HG03457 (cell line): ENCODE measurements around the gene LRRC37A3.
"Not testable (repeated sequence)": the region's sequence is repeated elsewhere in the genome, so short reads cannot be mapped to it uniquely, and the experiment has no call there.

ENCODE experiments used
- ATAC-seq: cut with Tn5 transposase; IDR thresholded peaks from one replicate; pipeline ENCODE4 v1.9.1; 2021; ENCODE audit warnings: moderate number of reproducible peaks; ENCODE audit not compliant: unreplicated experiment

LRRC37A3 gene

DNA sequence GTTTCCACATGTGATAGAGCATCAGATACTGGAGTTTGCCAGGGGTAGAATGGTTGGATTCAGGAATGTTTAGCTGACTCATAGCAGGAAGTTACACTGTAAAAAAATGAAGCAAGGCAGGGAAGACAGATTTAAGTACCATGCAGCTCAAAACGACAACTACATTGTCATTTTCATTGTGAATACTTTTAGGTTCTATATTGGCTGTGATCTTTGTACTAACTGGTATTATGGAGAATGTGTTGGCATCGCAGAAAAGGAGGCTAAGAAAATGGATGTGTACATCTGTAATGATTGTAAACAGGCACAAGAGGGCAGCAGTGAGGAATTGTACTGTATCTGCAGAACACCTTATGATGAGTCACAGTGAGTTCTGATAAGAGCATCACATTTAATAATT, 8.2 kb upstream of the LRRC37A3 start:
- ATAC-seq, result not testable (repeated sequence)

DNA sequence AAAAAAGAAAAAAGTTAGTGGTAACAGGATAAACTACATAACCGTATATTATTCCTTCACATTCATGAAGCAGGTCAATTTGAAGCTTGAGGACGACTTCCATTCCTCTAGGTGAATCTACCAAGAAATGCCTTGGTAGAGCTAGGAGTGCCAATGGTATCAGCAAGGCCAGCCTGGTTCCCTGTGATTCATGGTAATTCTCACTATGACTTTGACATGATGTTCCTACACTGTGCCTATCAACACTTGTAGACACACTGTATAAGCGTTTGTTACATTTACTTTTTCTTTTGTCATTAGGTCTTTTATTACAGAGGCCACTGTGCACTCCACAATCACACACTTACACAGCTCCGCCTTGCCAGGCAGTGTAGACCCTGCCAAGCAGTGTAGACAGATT, 7.2 kb upstream of the LRRC37A3 start:
- not testable (repeated sequence) for ATAC-seq

DNA sequence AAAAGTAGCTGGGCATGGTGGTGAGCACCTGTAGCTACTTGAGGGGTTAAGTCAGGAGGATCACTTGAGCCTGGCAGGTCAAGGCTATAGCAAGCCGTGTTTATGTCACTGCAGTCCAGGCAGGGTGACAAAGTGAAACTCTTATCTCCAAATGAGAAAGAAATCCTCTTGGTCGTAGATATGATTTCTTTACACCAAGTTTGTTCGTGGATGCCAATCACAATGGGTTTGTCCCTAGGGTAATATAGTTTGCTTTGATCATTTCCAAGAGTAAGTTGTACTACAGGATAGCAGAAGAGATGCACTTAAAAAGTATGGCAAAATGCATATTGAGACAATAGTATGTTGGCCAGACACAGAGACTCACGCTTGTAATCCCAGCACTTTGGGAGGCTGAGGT, 6.0 kb upstream of the LRRC37A3 start:
- ATAC-seq, result not testable (repeated sequence)

DNA sequence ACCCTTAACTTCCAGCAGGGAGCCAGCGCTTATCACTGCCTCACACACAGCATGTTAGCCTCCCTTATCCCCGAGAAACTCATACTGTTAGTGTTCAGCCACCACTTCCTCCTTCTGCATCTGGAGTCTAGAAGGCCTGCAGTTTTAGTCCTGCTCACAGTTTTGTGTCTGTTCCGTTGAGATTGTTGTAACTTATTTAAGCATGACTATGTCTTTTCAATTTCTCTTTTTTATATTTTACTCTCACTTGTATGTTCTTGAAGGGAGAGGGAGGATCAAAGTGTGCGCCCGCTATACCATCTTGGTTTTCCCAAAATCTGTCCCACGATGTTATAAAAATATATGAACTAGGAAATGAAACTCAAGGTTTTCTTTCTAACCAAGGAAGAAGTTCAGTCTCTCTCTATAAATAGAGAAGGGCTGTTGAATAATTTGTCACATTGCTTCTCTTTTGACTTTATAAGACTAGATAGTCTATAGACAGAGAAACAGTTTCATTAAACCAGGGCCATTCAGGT, 3.8 kb upstream of the LRRC37A3 start:
- peak; percentile 31 for ATAC-seq

DNA sequence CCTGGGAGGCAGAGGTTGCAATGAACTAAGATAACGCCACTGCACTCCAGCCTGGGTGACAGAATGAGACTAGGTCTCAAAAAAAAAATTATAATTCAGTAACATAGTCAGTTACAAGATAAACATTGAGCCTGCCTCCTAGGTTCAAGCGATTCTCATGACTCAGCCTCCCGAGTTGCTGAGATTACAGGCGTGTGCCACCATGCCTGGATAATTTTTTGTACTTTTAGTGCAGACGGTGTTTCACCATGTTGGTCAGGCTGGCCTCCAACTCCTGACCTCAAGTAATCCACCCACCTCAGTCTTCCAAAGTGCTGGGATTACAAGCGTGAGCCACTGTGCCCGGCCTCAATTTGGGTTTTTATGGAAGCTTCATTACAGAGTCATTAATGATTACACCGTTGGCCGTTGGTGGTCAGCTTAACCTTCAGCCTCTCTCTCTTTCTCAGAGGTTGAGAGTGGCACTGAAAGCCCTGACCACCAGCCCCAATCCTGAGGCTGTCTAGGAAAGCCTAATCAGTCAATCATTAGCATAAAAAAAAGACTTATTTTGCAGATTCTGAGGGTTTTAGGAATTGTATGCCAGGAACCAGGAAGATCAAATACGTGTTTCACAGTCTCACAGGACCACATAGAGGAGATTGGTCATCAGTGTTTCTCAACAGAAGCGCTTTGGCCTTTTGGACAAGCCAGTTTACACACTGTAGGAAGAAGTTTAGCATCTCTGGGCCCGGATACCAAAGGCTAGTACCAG, 1.3 kb upstream of the LRRC37A3 start:
- no peak for ATAC-seq

DNA sequence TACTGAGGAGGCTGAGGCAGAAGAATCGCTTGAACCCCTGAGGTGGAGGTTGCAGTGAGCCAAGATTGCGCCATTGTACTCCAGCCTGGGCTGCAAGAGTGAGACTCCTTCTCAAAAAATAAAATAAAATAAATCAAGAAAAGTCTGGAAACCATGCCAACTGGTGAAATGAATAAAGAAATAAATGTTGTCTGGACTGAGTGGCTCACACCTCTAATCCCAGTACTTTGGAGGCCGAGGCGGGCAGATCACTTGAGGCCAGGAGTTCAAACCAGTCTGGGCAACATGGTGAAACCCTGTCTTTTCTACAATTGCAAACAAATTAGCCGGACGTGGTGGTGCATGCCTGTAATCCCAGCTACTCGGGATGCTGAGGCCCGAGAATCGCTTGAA, 744 bp upstream of the LRRC37A3 start:
- ATAC-seq, result no peak

DNA sequence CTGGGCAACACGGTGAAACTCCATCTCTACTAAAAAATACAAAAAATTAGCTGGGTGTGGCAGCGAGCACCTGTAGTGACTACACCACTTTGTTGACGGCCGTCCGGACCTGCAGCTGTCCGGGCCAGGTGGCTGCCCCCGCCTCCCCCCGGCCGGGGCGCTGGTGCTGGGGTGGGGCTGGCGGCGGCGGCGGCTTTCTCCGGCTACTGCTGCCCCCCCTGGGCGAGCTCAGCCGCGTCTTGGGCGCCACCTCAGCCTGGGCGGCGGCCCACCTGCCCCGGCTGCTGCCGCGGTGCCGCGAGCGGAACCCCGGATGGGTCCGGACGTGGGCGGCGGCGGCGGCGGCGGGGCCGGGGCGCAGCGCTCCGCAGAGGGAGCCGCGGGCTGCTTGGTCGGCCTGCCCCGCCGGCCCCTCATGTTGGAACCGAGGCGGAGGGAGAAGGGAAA, 413 bp downstream of the LRRC37A3 start:
- peak; percentile 42 for ATAC-seq

DNA sequence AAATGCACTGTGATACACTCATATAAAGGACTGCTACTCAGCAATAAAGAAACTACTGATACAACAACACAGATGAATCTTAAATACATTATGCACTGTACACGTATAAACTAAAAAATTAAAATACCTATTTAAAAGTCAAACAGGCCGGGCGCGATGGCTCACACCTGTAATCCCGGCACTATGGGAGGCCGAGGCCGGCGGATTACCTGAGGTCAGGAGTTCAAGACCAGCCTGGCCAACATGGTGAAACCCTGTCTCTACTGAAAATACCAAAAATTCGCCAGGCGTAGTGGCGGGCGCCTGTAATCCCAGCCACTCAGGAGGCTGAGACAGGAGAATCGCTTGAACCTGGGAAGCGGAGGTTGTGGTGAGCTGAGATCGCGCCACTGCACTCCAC, 1.7 kb downstream of the LRRC37A3 start:
- not testable (repeated sequence) for ATAC-seq

DNA sequence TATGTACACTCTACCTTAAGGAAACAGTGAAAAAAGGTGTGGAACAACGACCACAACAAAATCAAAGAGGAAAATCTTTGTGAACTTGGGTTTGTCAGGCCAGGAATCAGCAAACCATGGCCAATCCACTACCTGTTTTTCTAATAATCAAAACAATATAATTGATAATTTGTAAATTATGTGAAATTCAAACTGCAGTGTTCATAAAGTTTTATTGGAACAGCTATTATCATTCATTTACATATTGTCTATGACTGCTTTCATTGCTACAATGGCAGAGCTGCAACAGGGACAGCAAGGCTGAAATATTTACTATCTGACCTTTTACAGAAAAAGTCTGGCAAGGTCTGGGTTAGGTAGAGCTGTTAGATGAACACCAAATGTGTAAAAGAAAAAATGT, 4.0 kb downstream of the LRRC37A3 start:
- not testable (repeated sequence) for ATAC-seq

DNA sequence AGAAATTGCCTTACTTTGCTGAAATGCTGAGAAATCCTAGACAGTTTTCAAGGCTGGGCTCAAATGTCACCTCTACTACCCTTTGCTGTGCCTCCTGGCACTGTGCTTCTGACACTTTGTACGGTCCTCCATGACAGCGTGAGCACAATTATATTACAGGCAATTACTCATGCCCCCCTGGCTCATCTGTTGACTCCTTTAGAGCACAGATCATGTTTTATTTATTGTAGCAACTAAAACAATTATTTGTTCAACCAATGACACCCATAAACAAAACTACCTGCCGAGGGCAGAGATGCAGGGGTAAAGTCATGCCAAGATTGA, 9.1 kb downstream of the LRRC37A3 start:
- not testable (repeated sequence) for ATAC-seq

DNA sequence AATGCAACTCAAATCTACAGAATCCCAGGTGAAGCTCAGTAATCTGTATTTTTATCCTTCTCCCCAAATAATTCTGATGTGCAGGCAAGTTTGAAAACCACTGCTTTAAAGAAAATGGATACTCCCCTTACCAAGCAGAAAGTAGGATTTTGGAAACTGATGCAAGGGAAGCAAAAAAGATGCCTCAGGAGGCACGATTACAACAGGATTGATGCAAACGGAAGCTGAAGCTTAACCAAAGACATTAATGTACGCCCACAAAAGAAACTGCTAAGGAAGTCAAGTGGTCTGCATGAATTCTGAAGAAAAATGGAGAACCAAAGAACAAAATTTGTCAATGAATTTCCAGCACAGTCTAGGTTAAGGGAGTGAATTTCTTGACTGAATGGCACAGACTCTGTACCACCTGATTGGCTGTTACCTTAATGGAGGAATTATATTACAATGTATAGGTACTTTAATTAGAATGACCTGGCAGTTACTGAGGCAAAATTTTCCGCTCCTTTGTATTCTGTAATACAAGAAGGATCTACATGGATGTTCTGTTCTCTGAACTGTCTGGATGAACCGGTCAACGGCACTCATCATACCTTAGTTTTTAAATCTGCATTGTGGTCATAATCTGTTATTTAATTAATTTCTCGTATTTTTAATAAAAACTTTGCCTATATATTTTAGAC, 9.6 kb downstream of the LRRC37A3 start:
- ATAC-seq, result not testable (repeated sequence)

DNA sequence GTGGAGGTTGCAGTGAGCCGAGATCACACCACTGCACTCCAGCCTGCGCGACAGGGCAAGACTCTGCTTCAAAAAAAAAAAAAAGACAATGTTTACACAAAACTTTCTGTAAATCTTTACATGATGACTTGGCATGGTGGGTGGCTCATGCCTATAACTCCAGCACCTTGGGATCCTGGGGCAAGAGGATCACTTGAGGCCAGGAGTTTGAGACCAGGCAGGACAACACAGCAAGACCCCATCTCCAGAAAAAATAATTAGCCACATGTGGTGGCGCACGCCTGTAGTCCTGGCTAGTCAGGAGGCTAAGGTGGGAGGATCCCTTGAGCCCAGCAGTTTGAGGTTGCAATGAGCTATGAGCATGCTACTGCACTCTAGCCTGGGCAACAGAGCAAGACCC, 15.2 kb downstream of the LRRC37A3 start:
- not testable (repeated sequence) for ATAC-seq

DNA sequence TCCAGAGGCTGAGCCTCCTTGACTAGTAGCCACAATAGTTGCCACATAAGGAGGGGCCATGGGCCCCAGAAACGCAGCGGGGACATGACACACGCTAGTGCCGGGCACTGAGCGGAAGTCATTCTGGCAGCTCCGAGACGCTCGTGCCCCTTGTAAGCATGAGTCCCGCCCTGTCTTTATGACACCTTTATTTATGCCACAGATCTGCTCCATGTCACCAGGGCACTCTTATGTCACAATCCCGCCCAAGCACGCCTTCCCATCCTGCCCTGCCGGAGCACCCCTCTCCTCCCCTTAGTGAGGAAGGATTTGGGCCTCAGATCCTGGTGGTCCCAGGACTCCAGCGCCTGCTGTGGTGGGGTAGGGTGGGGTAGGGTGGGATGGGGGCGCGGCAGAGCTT, 22.1 kb downstream of the LRRC37A3 start:
- not testable (repeated sequence) for ATAC-seq

DNA sequence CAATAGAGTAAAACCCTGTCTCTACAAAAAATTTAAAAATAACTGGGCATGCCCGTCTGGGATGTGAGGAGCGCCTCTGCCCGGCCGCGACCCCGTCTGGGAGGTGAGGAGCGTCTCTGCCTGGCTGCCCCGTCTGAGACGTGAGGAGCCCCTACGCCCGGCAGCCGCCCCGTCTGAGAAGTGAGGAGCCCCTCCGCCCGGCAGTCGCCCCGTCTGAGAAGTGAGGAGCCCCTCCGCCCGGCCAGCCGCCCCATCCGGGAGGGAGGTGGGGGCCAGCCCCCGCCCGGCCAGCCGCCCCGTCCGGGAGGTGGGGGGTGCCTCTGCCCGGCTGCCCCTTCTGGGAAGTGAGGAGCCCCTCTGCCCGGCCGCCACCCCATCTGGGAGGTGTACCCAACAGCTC, 45.1 kb downstream of the LRRC37A3 start:
- not testable (repeated sequence) for ATAC-seq

DNA sequence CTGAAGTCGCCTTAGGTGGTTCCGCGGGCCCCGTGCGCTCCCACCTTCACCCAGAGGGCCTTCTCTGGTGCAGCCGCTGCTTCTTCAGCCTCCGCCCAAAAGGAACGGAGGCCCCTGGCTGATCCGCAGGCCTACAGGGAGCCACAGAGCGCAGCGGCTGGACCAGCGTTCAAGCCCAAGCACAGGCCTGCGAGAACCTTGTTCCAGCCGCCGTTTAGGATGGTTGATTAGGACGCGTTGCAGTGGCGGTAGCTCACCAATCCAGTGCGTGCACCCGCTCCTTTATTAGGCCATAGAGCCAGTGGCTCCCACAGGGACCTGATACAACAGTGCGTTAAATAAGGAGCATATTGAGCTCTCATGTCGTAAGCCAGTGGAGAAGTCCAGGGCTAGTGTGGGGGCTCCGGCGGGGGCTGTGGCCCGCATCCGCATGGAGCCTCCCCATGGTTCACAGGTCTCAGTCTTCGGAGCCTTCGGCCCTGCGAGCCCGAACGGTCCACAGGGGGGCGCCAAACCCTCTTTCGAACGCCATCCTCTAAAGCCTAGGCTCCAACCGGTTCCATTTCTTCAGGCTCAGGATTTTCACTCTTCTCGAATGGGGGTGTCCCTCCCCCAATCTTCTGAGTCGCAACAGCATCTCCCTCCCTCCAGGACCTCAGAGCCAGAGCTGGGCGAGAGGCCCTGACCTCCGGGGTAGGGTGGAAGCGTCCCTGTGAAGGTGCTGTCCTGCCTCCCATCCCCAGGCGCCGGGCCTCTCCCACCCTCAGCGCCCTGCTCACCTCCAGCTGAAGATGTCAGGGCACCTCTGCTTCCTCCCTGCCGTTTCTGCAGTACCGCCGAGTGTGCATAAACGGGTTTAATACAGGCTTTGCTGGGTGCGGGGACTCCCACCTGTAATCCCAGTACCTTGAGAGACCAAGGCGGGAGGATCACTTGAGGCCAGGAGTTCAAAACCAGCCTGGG, 71.5 kb downstream of the LRRC37A3 start:
- not testable (repeated sequence) for ATAC-seq

DNA sequence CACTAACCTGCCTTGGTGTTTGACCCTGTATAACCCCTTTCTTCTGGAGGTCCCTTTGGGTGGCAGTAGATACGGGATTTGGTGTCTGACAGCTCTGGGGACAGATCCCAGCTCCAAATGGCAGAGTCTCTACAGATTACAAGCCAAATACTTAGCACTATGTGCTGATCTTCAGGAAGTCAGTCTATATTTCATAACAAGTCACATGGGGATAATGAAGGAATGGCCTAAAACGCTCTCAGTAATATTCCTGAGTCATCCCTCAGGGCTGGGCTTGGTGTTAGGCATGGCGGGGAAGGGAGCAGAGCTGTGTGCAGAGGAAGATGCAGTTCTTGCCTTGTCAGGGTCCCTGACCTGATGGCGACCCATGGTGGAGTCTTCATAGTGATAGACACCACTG, 72.4 kb downstream of the LRRC37A3 start:
- ATAC-seq, result not testable (repeated sequence)

DNA sequence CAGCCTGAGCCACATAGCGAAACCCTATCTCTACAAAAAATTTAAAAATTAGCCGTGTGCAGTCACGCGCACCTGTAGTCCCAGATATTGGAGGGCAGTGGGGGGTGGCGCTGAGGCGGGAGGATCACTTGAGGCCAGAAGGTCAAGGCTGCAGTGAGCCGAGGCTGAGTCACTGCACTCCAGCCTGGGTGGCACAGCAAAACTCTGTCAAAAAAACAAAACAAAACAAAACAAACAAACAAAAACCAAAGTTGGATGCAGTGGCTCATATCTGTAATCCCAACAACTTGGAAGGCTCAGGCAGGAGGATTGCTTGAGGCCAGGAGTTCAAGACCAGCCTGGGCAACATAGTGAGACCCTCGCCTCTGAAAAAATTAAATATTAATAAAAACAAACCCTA, 75.4 kb downstream of the LRRC37A3 start:
- not testable (repeated sequence) for ATAC-seq

DNA sequence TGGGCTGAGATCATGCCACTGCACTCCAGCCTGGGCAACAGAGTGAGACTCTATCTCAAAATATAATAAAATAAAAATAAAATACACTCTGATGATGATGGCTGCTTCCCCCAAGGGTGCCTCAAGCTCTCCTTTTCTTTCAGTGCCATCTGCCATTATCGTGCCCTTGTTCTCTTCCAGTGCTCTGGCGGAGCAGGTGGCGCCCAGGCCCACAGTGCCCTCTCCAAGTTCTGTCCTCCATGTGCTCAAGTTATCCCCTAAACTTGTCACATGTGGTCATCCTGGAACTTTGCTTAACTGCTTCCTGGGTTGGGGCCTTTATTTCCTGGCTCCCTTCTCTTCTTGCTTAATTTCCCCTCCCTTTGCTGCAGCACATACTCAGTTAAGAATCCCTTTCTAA, 76.4 kb downstream of the LRRC37A3 start:
- not testable (repeated sequence) for ATAC-seq

DNA sequence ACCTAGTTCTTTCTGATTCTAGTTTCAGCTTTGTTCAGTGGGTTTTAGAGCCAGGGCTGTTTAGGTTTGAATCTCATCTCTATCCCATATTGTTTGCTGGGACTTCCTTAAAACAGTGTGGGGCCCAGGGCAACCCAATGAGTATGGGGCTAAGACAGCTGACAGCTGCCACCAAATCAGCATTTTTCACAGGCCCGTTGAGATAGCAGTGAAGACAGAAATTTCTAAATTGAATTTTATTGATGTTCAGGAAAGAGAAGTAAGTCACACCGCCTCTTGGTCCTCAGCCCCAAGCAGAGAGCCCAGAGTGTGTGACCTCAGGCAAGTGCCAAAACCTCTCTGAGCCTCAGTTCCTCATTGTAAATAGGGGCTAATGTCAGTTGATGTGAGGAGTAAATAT, 78.3 kb downstream of the LRRC37A3 start:
- ATAC-seq, result not testable (repeated sequence)

DNA sequence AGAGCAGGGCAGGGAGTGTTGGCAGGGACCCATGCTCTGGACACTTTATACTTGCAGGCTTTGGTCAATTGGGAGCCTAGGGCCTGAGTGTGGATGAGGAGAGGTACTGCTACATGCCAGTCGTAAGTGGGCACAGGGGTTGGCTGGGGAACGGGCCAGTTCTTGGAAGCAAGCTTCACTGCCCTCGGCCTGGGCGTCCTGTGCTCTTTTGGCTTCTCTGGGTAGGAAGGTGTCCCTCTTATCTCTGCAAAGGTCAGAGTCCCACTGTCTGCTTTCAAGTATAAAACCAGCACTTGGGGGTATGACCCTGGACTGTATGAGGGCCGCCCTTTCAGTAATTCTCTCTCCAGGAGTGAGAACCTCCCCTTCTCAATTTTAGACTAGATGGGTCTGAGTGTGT, 80.8 kb downstream of the LRRC37A3 start:
- ATAC-seq, result not testable (repeated sequence)
